Tibial nerve (tissue), 3 donors: ENCODE results near the gene SAAL1.

Experiments used
- POLR2A ChIP-seq, 2 donors: fragments of 450-650 bp; IDR thresholded peaks; one replicate each; pipeline ENCODE4 v1.6.1; 2017; ENCODE audit warnings: antibody characterized with exemption in 2 of 2, mild to moderate bottlenecking in 2 of 2, moderate library complexity in 2 of 2
- TF ChIP-seq, protein P1 (sequence below), 5 experiments: fragments of 200-600 bp in 3 of 5; fragments of 450-650 bp in 2 of 5; sonication (generic) in 3 of 5; IDR thresholded peaks; one replicate each; pipeline ENCODE4 v1.5.1; 2016 to 2019; ENCODE audit warnings: antibody characterized with exemption in 5 of 5, mild to moderate bottlenecking in 3 of 5, moderate library complexity in 2 of 5

DNA sequence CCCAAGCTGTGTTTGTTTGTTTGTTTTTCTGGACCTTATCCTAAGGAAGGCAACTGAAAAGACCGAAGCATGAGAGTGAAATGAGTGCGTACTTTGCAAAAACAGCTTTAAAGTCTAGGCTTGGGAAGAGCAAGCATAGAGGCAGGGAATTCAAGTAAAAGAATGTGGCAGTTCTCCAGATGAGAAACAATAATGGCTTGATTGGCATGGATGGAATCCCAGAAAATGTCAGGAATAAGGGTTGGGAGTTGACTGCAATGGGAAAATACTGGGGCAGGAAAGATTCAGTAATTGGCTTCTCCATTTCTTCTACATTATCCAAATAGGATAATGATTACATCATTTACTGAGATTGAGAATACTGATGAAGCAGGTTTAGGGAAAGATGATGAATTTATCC is 17.5 kb downstream of the SAAL1 start:
- TF ChIP-seq POLR2A (IDR thresholded peaks at IDR 0.05): no peak
- TF ChIP-seq, protein P1, sequence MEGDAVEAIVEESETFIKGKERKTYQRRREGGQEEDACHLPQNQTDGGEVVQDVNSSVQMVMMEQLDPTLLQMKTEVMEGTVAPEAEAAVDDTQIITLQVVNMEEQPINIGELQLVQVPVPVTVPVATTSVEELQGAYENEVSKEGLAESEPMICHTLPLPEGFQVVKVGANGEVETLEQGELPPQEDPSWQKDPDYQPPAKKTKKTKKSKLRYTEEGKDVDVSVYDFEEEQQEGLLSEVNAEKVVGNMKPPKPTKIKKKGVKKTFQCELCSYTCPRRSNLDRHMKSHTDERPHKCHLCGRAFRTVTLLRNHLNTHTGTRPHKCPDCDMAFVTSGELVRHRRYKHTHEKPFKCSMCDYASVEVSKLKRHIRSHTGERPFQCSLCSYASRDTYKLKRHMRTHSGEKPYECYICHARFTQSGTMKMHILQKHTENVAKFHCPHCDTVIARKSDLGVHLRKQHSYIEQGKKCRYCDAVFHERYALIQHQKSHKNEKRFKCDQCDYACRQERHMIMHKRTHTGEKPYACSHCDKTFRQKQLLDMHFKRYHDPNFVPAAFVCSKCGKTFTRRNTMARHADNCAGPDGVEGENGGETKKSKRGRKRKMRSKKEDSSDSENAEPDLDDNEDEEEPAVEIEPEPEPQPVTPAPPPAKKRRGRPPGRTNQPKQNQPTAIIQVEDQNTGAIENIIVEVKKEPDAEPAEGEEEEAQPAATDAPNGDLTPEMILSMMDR (IDR thresholded peaks at IDR 0.05): no peak
